Karpas-422 (cell line): ENCODE measurements around the gene ALDH2. TPM values are rescaled to one million over a fixed set of nuclear protein-coding genes. Genes with fewer than 3 reads are reported as not detected.
"Not testable (repeated sequence)": the region's sequence is repeated elsewhere in the genome, so short reads cannot be mapped to it uniquely, and the experiment has no call there.

Experiments
- DNase-seq: peaks from one replicate; pipeline ENCODE4 v3.0.0-alpha.2; 2015
- H2AFZ ChIP-seq: fragments of 200-600 bp; sonication (generic); 2 replicates; pipeline ENCODE4 v1.6.1; 2014; ENCODE audit warnings: antibody characterized with exemption, low read length, mixed read lengths
- H3K27ac ChIP-seq: fragments of 200-600 bp; sonication (generic); 2 replicates; pipeline ENCODE4 v1.5.1; 2014; ENCODE audit warnings: mild to moderate bottlenecking, low read length, moderate library complexity
- H3K27me3 ChIP-seq: fragments of 200-600 bp; sonication (generic); 2 replicates; pipeline ENCODE4 v1.6.1; 2014; ENCODE audit warnings: low read length, mixed read lengths
- H3K36me3 ChIP-seq: fragments of 200-600 bp; sonication (generic); 2 replicates; pipeline ENCODE4 v1.6.1; 2014; ENCODE audit warnings: low read length, mixed read lengths; ENCODE audit not compliant: insufficient read depth
- H3K4me1 ChIP-seq: fragments of 200-600 bp; sonication (generic); 2 replicates; pipeline ENCODE4 v1.6.1; 2014; ENCODE audit warnings: mild to moderate bottlenecking, low read length, mixed read lengths
- H3K4me2 ChIP-seq: fragments of 200-600 bp; sonication (generic); 2 replicates; pipeline ENCODE4 v1.6.1; 2014; ENCODE audit warnings: low read length, low read depth, mild to moderate bottlenecking; ENCODE audit not compliant: poor library complexity, severe bottlenecking
- H3K4me3 ChIP-seq: fragments of 200-600 bp; sonication (generic); 2 replicates; pipeline ENCODE4 v1.5.1; 2014; ENCODE audit warnings: mild to moderate bottlenecking, antibody characterized with exemption, low read length, mixed read lengths
- H3K79me2 ChIP-seq: fragments of 200-600 bp; sonication (generic); 2 replicates; pipeline ENCODE4 v1.6.1; 2014; ENCODE audit warnings: mild to moderate bottlenecking, low read length, mixed read lengths
- H3K9ac ChIP-seq: fragments of 200-600 bp; sonication (generic); 2 replicates; pipeline ENCODE4 v1.6.0; 2014; ENCODE audit warnings: low read length
- H3K9me2 ChIP-seq: fragments of 200-600 bp; sonication (generic), shearing (Covaris generic); replicated peaks from 2 replicates; pipeline ENCODE4 v1.6.0; 2014; ENCODE audit warnings: mild to moderate bottlenecking, low read length, moderate library complexity; ENCODE audit not compliant: insufficient read depth
- H3K9me3 ChIP-seq: fragments of 300-700, 200-600 bp; sonication (generic); 2 replicates; pipeline ENCODE4 v1.6.1; 2014; ENCODE audit warnings: low read length, mixed read lengths
- H4K20me1 ChIP-seq: fragments of 200-600 bp; sonication (generic); 2 replicates; pipeline ENCODE4 v1.6.1; 2014; ENCODE audit warnings: mild to moderate bottlenecking, antibody characterized with exemption, low read length, low read depth; ENCODE audit not compliant: insufficient read depth
- total RNA-seq: library from RNA; depleted of rRNA; stranded (reverse); fragments of >200 nt; shearing (Covaris generic); gene quantifications from 2 replicates; pipeline ENCODE4 v1.2.3, GENCODE V29; 2014; ENCODE audit warnings: low replicate concordance; rRNA removed

The ALDH2 gene
- 69.0 and 145 TPM in 2 replicates for total RNA-seq

GRCh38 chr12:111766608-111767361, at the start of gene ALDH2:
Gene ALDH2 (plus strand): TSS chr12:111766933. CDS start chr12:111766983, 50 bp downstream.
- peak within 1 kb of the TSS; percentile 79 for H2AFZ ChIP-seq
- no peaks in the 10 kb centered on the region for H3K27me3 ChIP-seq
- H3K9me2 ChIP-seq = no peaks in the 10 kb centered on the region
- H3K9me3 ChIP-seq = no peaks in the 10 kb centered on the region
- H4K20me1 ChIP-seq = no peaks in the 10 kb centered on the region
- H3K4me2 ChIP-seq = peak within 1 kb of the TSS; percentile 100
- peak within 1 kb of the TSS; percentile 98 for H3K4me3 ChIP-seq
- H3K36me3 ChIP-seq = no peaks in the 10 kb centered on the region
- H3K27ac ChIP-seq = peak within 1 kb of the TSS; percentile 94
- peaks cover 76% of the 10 kb centered on the region for H3K4me1 ChIP-seq
- H3K9ac ChIP-seq = peak within 1 kb of the TSS; percentile 82
- peak; percentile 94 for DNase-seq
- H3K79me2 ChIP-seq = peaks cover 44% of the 10 kb centered on the region

DNA sequence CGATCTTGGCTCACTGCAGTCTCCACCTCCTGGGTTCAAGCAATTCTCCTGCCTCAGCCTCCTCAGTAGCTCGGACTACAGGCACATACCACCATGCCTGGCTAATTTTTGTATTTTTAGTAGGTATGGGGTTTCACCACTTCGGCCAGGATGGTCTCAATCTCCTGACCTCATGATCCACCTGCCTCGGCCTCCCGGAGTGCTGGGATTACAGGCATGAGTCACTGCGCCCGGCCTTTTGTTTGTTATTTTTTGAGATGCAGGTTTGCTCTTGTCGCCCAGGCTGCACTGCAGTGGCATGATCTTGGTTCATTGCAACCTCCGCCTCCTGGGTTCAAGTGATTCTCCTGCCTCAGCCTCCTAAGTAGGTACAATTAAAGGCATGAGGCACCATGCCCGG, 47.4 kb upstream of the ALDH2 start:
- not testable (repeated sequence) for H2AFZ ChIP-seq, H3K4me2 ChIP-seq, H3K36me3 ChIP-seq, H3K79me2 ChIP-seq, H3K27ac ChIP-seq, H3K9me2 ChIP-seq, H3K9ac ChIP-seq, H3K9me3 ChIP-seq, H3K4me3 ChIP-seq, H3K4me1 ChIP-seq, DNase-seq, H3K27me3 ChIP-seq, H4K20me1 ChIP-seq

- no peaks in the 10 kb centered on the region for H3K4me1 ChIP-seq
- DNase-seq = peak; percentile 24
- H3K9ac ChIP-seq = no peak overlapping the region
- H3K27ac ChIP-seq = no peak overlapping the region
- no peak overlapping the region for H3K4me2 ChIP-seq
- no peak overlapping the region for H2AFZ ChIP-seq
- no peaks in the 10 kb centered on the region for H3K27me3 ChIP-seq
- H3K79me2 ChIP-seq = no peaks in the 10 kb centered on the region
- no peaks in the 10 kb centered on the region for H3K9me3 ChIP-seq
- no peak overlapping the region for H3K4me3 ChIP-seq
- no peaks in the 10 kb centered on the region for H3K9me2 ChIP-seq
- H4K20me1 ChIP-seq = no peaks in the 10 kb centered on the region
- peaks cover 7% of the 10 kb centered on the region; the same call in 1 of the 2 replicates for H3K36me3 ChIP-seq
Measured at GRCh38 chr12:111720457-111720856, 46.3 kb upstream of the ALDH2 start.

DNA sequence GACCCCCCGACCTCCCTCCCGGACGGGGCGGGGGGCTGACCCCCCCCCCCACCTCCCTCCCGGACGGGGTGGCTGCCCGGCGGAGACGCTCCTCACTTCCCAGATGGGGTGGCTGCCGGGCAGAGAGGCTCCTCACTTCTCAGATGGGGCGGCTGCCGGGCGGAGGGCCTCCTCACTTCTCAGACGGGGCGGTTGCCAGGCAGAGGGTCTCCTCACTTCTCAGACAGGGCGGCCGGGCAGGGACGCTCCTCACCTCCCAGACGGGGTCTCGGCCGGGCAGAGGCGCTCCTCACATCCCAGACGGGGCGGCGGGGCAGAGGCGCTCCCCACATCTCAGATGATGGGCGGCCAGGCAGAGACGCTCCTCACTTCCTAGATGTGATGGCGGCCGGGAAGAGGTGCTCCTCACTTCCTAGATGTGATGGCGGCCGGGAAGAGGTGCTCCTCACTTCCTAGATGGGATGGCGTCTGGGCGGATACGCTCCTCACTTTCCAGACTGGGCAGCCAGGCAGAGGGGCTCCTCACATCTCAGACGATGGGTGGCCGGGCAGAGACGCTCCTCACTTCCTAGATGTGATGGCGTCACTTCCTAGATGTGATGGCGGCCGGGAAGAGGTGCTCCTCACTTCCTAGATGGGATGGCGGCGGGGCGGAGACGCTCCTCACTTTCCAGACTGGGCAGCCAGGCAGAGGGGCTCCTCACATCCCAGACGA, 42.9 kb upstream of the ALDH2 start:
- not testable (repeated sequence) for H4K20me1 ChIP-seq, H3K27ac ChIP-seq, H3K27me3 ChIP-seq, H3K4me1 ChIP-seq, H3K4me3 ChIP-seq, H3K4me2 ChIP-seq, H3K9me2 ChIP-seq, H3K36me3 ChIP-seq, H3K79me2 ChIP-seq, H2AFZ ChIP-seq, DNase-seq, H3K9me3 ChIP-seq, H3K9ac ChIP-seq

DNA sequence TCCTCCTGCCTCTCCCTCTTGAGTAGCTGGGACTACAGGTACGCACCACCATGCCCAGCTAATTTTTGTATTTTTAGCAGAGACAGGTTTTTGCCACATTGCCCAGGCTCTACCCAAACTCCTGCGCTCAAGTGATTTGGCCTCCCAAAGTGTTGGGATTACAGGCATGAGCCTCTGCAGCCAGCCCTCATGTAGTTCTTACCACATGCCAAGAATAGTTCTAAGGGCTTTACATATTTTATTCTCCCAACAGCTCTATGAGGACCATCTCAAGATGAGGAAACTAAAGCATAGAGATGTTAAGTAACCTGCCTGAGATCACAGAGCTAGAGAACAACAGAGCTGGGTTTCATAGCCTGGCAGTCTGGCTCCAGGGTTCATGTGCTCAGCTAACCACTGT, 37.9 kb upstream of the ALDH2 start:
- Histone ChIP-seq H3K36me3 (no peaks in the 10 kb centered on the region), H3K9me3 (no peaks in the 10 kb centered on the region), H3K27me3 (no peaks in the 10 kb centered on the region), H4K20me1 (no peaks in the 10 kb centered on the region), H2AFZ (no peak overlapping the region), H3K4me2 (no peak overlapping the region), H3K4me1 (peaks cover 16% of the 10 kb centered on the region), H3K79me2 (no peaks in the 10 kb centered on the region), H3K9me2 (no peaks in the 10 kb centered on the region), H3K27ac (no peak overlapping the region), H3K9ac (no peak overlapping the region), H3K4me3 (no peak overlapping the region)
- DNase-seq = no peak

- H3K79me2 ChIP-seq = no peaks in the 10 kb centered on the region
- H3K36me3 ChIP-seq = no peaks in the 10 kb centered on the region
- DNase-seq = peak; percentile 80
- H4K20me1 ChIP-seq = no peaks in the 10 kb centered on the region
- no peaks in the 10 kb centered on the region for H3K27me3 ChIP-seq
- H3K4me1 ChIP-seq = peaks cover 16% of the 10 kb centered on the region
- H3K27ac ChIP-seq = peak overlapping the region; percentile 67
- H3K4me2 ChIP-seq = peak overlapping the region; percentile 53
- no peak overlapping the region; the same call in 1 of the 2 replicates for H2AFZ ChIP-seq
- H3K9me2 ChIP-seq = no peaks in the 10 kb centered on the region
- H3K4me3 ChIP-seq = no peak overlapping the region; the same call in 1 of the 2 replicates
- no peaks in the 10 kb centered on the region for H3K9me3 ChIP-seq
- peak overlapping the region; percentile 25; the same call in 1 of the 2 replicates for H3K9ac ChIP-seq
Measured at GRCh38 chr12:111730420-111730819, 36.3 kb upstream of the ALDH2 start.

- no peak overlapping the region for H2AFZ ChIP-seq
- H3K9me3 ChIP-seq = no peaks in the 10 kb centered on the region
- H3K4me3 ChIP-seq = no peak overlapping the region
- no peaks in the 10 kb centered on the region for H3K79me2 ChIP-seq
- DNase-seq = no peak
- H3K36me3 ChIP-seq = no peaks in the 10 kb centered on the region
- peaks cover 16% of the 10 kb centered on the region for H3K4me1 ChIP-seq
- H3K4me2 ChIP-seq = no peak overlapping the region
- H3K27ac ChIP-seq = no peak overlapping the region
- H3K9me2 ChIP-seq = no peaks in the 10 kb centered on the region
- no peak overlapping the region for H3K9ac ChIP-seq
- H4K20me1 ChIP-seq = no peaks in the 10 kb centered on the region
- H3K27me3 ChIP-seq = no peaks in the 10 kb centered on the region
Measured at GRCh38 chr12:111732786-111733185, 33.9 kb upstream of the ALDH2 start.

DNA sequence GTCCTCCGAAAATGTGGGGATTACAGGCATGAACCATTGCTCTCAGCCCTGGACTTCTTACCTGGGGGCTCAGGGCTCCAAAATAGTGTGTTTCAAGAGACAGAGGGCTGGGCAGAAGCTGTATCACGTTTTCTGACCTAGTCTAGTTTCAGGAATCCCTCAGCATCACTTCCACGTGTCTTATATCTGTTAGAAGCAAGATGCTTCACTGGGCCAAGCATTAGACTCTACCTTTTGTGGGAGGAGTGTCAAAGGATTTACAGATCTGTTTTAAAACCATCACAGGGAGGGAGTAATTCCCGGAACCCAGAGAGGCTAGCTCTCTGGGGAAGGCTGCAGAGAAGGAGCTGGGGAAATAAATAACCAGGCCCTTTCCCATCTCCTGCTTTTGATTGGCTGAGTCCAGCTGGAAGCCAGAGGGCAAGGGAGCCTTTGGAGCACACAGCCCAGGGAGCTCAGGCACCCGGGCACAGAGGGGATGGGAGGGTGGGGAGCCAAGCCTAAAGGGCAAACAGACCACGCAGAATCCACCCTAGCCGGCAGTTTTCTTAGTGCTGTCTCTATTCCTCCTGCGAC, 33.3 kb upstream of the ALDH2 start:
- H3K9ac ChIP-seq = no peak overlapping the region
- no peak overlapping the region for H3K27ac ChIP-seq
- H3K4me2 ChIP-seq = no peak overlapping the region
- H3K79me2 ChIP-seq = no peaks in the 10 kb centered on the region
- no peaks in the 10 kb centered on the region for H4K20me1 ChIP-seq
- no peaks in the 10 kb centered on the region for H3K36me3 ChIP-seq
- DNase-seq = no peak
- H2AFZ ChIP-seq = no peak overlapping the region
- no peaks in the 10 kb centered on the region for H3K27me3 ChIP-seq
- H3K4me1 ChIP-seq = peaks cover 16% of the 10 kb centered on the region
- H3K4me3 ChIP-seq = no peak overlapping the region
- no peaks in the 10 kb centered on the region for H3K9me3 ChIP-seq
- no peaks in the 10 kb centered on the region for H3K9me2 ChIP-seq
